Breast epithelium (tissue), 3 donors: ENCODE results near the gene ACAN.

Experiments used
- CTCF ChIP-seq, 3 donors: fragments of 450-650 bp; IDR thresholded peaks; one replicate each; pipeline ENCODE4 v1.5.1; 2016 to 2017; ENCODE audit warnings: antibody characterized with exemption in 3 of 3, mild to moderate bottlenecking in 3 of 3, moderate library complexity in 3 of 3
- POLR2A ChIP-seq: fragments of 450-650 bp; IDR thresholded peaks from one replicate; pipeline ENCODE4 v1.6.1; 2016; ENCODE audit warnings: antibody characterized with exemption, mild to moderate bottlenecking, moderate library complexity

- TF ChIP-seq CTCF (IDR thresholded peaks at IDR 0.05) (no peak), POLR2A (no peak)
Observed at GRCh38 chr15:88907111-88907510, 103.9 kb downstream of the ACAN start.
